ENCODE measurements around the gene G6PD.
A peak's percentile ranks its signal among the peaks of the same experiment; 100 is the strongest.
"Not testable (repeated sequence)": the region's sequence is repeated elsewhere in the genome, so short reads cannot be mapped to it uniquely, and the experiment has no call there.

The G6PD gene

DNA sequence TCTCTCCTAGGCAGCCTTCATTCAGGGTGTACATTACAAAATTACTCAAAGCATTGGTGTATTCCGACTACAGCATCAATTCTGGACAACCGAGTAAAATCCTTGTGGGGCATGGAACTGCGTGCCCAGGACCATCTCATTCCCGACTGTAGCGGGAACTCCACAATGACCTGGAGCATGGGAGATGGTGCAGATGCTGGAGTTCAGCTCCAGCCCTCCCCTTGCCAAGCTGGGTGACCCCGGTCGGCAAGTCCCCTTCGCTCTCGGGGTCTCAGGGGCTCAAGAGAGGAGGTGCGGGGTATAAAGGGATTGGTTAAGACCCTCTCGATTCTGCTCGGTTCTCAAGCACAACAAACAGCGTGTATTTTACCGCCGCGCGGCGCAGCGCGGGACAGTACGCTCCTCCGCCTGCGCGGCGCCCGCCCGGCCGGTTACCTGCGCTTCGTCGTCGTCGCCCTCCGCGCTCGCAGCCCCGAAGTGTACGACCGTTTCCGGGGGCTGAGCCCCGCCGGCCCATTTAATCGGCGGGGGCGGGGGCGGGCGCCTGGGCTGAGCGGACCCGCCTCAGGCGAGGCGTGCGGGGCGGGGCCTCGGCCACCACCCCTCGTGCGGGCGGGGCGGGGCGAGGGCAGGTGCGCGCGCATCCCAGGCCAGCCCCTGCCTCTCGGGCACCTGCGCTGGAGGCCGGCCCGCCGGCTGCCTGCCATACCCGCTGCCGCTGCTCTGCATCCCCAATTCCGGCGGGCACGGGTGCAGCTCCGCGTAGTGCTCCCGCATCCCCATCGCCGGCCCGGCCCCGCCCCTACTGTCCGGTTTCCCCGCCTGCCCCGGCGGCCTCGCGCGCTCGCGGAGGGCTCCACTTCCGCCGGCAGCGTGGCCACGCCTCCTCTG lies at the start of gene G6PD:
G6PD (minus strand) TSS at position 493 of the 891 bp plus-strand sequence. CDS start 691 bp downstream, outside the sequence.
- H3K36me3 Mint-ChIP-seq (ENCODE audit: low read depth), result peaks cover 17% of the 10 kb centered on the region
- H3K4me3 Mint-ChIP-seq, result peak within 1 kb of the TSS; percentile 94
- H3K27ac Mint-ChIP-seq, result peak within 1 kb of the TSS; percentile 94
- no peaks in the 10 kb centered on the region for H3K27me3 Mint-ChIP-seq (ENCODE audit: low read depth)
- H3K4me1 Mint-ChIP-seq (ENCODE audit: low read depth), result peaks cover 33% of the 10 kb centered on the region
- H3K9me3 Mint-ChIP-seq, result no peaks in the 10 kb centered on the region

DNA sequence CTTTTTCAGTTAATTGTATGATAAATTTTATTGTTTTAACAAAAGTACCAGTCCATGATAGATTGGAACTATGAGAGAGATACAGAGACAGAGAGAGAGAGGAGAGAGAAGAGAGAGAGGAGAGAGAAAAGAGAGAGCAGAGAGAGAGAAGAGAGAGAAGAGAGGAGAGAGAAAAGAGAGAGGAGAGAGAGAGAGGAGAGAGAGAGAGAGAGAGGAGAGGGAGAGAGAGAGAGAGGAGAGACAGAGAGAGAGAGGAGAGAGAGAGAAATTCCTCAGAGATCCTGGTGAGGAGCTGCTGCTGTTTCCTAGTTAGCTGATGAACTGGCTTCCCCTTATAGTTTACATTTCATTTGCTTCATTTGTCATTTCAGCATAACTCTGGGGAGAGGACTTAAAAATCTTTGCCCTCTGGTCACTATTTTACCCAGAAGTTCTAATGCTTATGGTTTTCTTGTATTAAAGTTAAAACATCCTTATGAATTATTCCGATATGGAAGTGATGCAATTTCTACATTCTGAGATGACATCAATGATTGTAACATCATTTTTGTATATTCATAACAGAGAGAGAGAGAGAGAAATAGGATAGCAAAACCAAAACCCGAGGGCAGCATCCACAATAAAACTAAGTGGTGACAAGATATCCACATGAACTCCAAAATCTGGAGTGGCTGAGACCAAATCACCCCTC lies 49.1 kb upstream of the G6PD start:
- Mint-ChIP-seq H3K27me3 (ENCODE audit: low read depth) (peaks cover 9% of the 10 kb centered on the region), H3K4me1 (ENCODE audit: low read depth) (peaks cover 7% of the 10 kb centered on the region), H3K27ac (no peak overlapping the region), H3K9me3 (no peaks in the 10 kb centered on the region), H3K4me3 (no peak overlapping the region), H3K36me3 (ENCODE audit: low read depth) (no peaks in the 10 kb centered on the region)

DNA sequence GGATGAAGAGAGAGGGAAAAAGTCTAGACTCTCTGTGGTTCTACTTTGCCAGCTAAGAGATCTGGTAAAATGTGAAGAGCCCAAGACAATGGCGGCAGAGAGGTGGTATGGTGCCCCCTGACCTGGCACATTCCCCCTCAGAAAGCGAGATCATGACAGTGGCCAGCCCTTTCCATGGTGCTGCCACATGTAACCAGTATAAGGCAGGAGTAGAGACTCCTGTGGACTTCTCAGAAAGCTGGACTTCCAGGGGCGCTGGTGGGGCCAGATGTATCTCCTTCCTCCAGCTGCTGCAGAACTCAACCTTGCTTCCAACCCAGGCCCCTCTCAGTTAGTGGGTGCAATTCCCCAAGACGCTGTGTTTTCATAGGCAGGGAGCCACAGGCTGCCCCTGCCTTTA lies 47.8 kb upstream of the G6PD start:
- H3K4me3 Mint-ChIP-seq, result no peak overlapping the region
- no peaks in the 10 kb centered on the region for H3K36me3 Mint-ChIP-seq (ENCODE audit: low read depth)
- peaks cover 9% of the 10 kb centered on the region for H3K27me3 Mint-ChIP-seq (ENCODE audit: low read depth)
- no peaks in the 10 kb centered on the region for H3K9me3 Mint-ChIP-seq
- H3K4me1 Mint-ChIP-seq (ENCODE audit: low read depth), result peaks cover 7% of the 10 kb centered on the region
- no peak overlapping the region for H3K27ac Mint-ChIP-seq

DNA sequence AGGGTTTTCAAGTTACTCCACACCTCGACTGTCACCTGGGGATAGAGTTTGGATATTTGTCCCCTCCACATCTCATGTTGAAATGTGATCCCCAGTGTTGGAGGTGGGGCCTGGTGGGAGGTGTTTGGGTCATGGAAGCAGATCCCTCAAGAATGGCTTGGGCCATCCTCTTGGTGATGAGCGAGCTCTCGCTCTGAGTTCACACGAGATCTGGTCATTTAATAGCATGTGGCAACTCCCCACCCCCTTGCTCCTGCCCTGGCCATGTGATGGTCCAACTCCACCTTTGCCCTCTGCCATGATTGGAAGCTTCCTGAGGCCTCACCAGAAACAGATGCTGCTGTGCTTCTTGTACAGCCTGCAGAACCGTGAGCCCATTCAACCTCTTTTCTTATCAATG lies 46.6 kb upstream of the G6PD start:
- no peaks in the 10 kb centered on the region for H3K36me3 Mint-ChIP-seq (ENCODE audit: low read depth)
- no peak overlapping the region for H3K27ac Mint-ChIP-seq
- H3K27me3 Mint-ChIP-seq (ENCODE audit: low read depth), result peaks cover 9% of the 10 kb centered on the region

DNA sequence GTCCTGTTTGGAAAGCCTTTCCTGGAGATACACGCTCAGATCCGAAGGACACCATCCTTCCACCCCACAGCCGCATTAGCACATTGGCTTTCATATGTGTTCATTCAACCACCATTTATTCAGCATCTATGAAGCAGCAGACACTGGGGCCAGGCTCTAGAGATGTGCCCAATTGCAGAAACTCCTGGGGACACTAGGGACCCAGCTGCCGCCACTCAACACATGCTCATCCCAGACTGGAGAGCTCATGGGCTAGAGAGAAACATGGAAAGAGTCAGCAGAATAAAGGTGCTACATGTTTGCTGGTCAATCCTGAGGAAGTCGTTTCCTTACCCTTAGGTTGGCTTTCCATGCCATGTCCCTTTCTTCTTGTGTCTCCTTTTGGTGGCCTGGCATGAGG lies 45.9 kb upstream of the G6PD start:
- Mint-ChIP-seq H3K27ac (no peak overlapping the region), H3K4me1 (ENCODE audit: low read depth) (peaks cover 7% of the 10 kb centered on the region), H3K27me3 (ENCODE audit: low read depth) (peaks cover 9% of the 10 kb centered on the region), H3K9me3 (no peaks in the 10 kb centered on the region), H3K36me3 (ENCODE audit: low read depth) (no peaks in the 10 kb centered on the region), H3K4me3 (no peak overlapping the region)

More for the DNA sequence above, 46.6 kb upstream of the G6PD start:
- H3K4me1 Mint-ChIP-seq (ENCODE audit: low read depth), result peaks cover 7% of the 10 kb centered on the region
- no peaks in the 10 kb centered on the region for H3K9me3 Mint-ChIP-seq
- no peak overlapping the region for H3K4me3 Mint-ChIP-seq

DNA sequence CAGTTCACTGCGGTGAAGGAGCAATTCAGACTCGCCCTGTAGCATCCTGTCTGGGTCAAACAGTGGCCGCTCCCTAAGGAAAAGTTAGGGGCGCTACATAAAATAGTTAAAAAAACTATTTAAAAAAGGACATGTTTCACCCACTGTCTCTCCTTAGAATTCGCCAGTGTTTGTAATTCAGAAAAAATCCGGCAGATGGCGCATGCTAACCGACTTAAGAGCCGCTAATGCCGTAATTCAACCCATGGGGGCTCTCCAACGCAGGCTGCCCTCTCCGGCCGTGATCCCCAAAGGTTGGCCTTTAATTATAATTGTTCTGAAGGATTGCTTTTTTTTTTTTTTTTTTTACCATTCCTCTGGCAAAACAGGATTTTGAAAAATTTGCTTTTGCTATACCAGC lies 43.8 kb upstream of the G6PD start:
- H3K4me1 Mint-ChIP-seq (ENCODE audit: low read depth); H3K4me3 Mint-ChIP-seq; H3K27ac Mint-ChIP-seq; H3K36me3 Mint-ChIP-seq (ENCODE audit: low read depth); H3K27me3 Mint-ChIP-seq (ENCODE audit: low read depth); H3K9me3 Mint-ChIP-seq: not testable (repeated sequence)

DNA sequence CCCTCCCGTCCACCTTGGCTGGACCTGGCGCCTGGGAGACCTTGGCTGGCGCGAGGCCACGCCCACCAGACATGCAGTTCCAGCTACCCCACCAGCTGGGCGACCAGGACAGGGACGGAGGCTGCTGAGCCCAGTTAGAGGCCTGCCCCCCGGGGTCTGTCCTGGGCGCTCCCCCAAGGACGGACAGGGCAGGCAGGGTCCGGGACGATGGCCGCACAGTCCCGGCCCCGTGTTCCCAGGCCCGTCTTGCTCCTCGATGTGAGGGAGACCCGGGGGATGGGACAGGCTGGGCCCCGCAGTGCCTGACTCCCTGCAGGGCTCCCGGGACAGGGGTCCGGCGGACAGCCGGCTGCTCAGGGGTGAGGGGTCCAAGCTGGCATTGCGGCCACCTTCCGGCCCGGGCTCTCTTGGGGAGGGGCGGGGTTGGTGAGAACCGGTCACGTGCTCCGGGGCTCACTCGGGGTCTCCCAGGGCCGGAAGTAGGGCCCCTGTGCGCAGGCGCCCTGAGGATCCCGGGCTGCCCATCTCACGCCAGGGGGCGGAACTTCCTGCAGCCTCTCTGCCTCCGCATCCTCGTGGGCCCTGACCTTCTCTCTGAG lies 38.0 kb upstream of the G6PD start, which contains the start of gene CTAG1A:
CTAG1A (plus strand) TSS at position 549 of the 599 bp plus-strand sequence. CDS start 74 bp downstream, outside the sequence.
- not testable (repeated sequence) for H3K27me3 Mint-ChIP-seq (ENCODE audit: low read depth); H3K36me3 Mint-ChIP-seq (ENCODE audit: low read depth); H3K4me3 Mint-ChIP-seq; H3K9me3 Mint-ChIP-seq; H3K4me1 Mint-ChIP-seq (ENCODE audit: low read depth); H3K27ac Mint-ChIP-seq

DNA sequence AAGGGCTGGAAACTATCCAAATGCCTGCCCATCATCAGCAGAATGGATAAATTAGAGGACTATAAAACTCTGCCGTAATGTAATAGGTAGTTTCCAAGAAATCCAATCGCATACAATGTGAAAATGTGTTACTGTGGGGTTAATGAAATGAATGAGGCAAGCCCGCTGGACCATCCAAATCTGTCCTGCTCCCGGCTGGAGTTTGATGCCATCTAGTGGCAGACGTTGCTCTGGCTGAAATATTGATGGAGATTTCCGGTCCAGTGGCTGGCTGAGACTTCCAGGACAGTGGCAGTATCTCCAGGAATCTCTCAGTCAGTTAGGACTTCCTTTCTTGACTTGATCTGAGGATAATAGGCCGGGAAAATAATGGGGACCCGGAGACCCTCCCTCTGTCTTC lies 36.3 kb upstream of the G6PD start:
- H3K4me3 Mint-ChIP-seq; H3K9me3 Mint-ChIP-seq; H3K36me3 Mint-ChIP-seq (ENCODE audit: low read depth); H3K4me1 Mint-ChIP-seq (ENCODE audit: low read depth); H3K27ac Mint-ChIP-seq; H3K27me3 Mint-ChIP-seq (ENCODE audit: low read depth): not testable (repeated sequence)

DNA sequence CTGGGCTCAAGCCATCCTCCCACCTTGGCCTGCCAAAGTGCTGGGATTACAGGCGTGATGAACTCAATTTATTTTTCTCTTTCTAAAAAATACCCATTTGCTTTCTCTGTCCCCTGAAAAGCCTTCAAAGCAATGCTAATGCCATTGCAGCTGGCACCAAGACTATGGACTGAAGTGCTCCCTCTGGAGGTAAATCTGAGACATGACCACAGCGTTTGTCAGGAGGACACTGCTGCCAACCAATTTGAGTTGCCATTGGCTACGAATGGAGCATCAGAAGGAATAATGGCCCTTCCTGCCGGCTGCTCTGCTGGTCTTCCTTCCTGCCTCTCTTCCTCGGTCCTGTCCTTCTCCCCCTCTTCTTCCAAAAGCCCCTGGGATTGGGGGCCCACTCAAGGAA lies 28.4 kb upstream of the G6PD start:
- H3K4me1 Mint-ChIP-seq (ENCODE audit: low read depth); H3K27ac Mint-ChIP-seq; H3K27me3 Mint-ChIP-seq (ENCODE audit: low read depth); H3K36me3 Mint-ChIP-seq (ENCODE audit: low read depth); H3K9me3 Mint-ChIP-seq; H3K4me3 Mint-ChIP-seq: not testable (repeated sequence)

DNA sequence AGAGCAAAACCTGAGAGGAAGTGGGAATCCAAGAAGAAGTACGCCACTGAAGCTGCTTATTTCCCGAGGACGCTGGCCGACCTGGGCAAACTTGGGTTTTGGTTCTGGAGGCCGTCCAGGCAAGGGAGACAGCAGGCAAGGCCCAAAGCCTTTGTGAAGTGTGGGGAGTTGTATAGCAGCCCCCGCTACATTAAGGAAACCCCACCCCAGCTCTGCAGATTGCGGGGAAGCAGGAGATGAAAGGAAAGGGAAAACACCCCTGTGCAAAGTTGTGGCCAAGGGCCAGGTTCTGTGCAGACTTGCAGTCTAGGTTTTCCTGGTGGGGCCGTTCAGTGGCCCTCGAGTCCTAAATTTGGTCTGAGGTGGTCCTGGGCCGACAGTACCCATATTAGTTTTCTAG lies 26.4 kb upstream of the G6PD start:
- H3K4me3 Mint-ChIP-seq; H3K36me3 Mint-ChIP-seq (ENCODE audit: low read depth); H3K27ac Mint-ChIP-seq; H3K27me3 Mint-ChIP-seq (ENCODE audit: low read depth); H3K9me3 Mint-ChIP-seq; H3K4me1 Mint-ChIP-seq (ENCODE audit: low read depth): not testable (repeated sequence)

DNA sequence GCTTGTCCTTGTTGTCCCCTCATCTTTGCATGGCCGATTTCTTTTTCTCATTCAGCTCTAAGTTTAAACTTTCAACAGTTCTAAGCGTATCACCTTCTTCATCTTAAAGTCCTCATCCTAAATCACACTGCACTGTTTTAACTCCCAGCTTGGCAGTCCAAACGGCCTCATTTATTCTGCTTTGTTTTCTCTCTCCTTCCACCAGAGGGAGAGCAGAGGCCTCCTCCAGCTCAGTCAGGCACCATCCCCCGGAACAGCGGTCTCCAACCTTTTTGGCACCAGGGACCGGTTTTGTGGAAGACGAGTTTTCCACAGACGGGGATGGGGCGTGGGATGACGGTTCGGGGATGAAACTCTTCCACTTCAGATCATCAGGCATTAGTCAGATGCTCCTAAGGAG lies 23.7 kb upstream of the G6PD start:
- H3K36me3 Mint-ChIP-seq (ENCODE audit: low read depth); H3K4me1 Mint-ChIP-seq (ENCODE audit: low read depth); H3K27ac Mint-ChIP-seq; H3K4me3 Mint-ChIP-seq; H3K27me3 Mint-ChIP-seq (ENCODE audit: low read depth); H3K9me3 Mint-ChIP-seq: not testable (repeated sequence)

DNA sequence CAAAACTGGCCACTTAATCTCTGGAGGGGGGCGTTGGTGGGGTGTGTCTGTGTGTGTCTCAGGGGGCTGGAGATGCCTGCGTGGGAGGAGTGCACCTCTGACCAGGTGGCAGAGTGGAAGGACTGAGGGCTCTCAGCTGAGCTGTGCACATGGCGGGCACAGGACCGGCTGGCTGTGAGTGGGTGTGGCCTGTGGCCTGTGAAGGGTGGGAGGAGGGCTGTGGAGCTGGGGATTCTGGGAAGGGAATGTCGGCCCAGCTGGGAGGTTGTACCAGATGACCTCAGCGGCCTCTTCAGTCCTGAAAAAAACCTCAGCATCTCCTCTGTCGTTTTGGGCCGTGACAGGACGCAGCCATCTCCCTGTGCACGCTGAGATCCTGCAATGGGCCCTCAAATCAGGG lies 15.6 kb upstream of the G6PD start:
- H3K27me3 Mint-ChIP-seq (ENCODE audit: low read depth); H3K4me3 Mint-ChIP-seq; H3K9me3 Mint-ChIP-seq; H3K36me3 Mint-ChIP-seq (ENCODE audit: low read depth); H3K27ac Mint-ChIP-seq; H3K4me1 Mint-ChIP-seq (ENCODE audit: low read depth): not testable (repeated sequence)

DNA sequence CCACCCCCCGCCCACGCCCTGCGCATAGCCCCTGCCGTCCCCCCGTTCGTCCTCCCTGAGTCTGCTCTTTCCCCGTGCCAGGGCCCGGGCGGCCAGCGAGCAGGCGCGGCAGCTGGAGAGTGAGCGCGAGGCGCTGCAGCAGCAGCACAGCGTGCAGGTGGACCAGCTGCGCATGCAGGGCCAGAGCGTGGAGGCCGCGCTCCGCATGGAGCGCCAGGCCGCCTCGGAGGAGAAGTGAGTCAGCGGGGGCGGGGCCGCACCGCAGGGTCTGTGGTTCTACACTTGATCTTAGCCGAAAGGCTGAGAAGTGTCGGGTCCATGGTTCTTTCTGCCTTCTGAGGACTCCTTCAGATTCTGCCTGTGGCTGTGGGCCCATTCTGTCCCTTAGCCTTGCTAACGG lies 13.7 kb upstream of the G6PD start:
- not testable (repeated sequence) for H3K4me3 Mint-ChIP-seq; H3K27ac Mint-ChIP-seq; H3K9me3 Mint-ChIP-seq; H3K36me3 Mint-ChIP-seq (ENCODE audit: low read depth); H3K4me1 Mint-ChIP-seq (ENCODE audit: low read depth); H3K27me3 Mint-ChIP-seq (ENCODE audit: low read depth)

DNA sequence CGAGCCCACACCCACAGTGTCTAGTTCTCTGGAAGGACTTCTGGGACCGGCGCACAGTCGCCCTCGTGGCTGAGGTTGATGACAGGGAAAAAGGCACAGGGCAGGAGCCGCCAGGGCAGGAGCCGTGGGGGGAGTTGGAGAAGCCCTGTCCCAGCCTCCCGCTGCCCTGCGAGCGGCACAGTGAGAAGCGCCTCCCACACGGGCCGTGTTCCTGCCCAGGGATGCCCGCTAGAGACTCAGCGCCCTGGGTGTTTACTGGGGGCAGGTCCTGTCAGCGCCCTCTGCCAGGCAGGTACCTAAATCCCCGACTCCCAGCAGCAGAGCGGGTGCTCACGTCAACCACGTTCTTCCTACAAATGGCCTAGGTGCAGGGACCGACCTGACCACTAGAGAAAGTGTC lies 12.2 kb upstream of the G6PD start:
- not testable (repeated sequence) for H3K27me3 Mint-ChIP-seq (ENCODE audit: low read depth); H3K4me1 Mint-ChIP-seq (ENCODE audit: low read depth); H3K4me3 Mint-ChIP-seq; H3K27ac Mint-ChIP-seq; H3K9me3 Mint-ChIP-seq; H3K36me3 Mint-ChIP-seq (ENCODE audit: low read depth)

DNA sequence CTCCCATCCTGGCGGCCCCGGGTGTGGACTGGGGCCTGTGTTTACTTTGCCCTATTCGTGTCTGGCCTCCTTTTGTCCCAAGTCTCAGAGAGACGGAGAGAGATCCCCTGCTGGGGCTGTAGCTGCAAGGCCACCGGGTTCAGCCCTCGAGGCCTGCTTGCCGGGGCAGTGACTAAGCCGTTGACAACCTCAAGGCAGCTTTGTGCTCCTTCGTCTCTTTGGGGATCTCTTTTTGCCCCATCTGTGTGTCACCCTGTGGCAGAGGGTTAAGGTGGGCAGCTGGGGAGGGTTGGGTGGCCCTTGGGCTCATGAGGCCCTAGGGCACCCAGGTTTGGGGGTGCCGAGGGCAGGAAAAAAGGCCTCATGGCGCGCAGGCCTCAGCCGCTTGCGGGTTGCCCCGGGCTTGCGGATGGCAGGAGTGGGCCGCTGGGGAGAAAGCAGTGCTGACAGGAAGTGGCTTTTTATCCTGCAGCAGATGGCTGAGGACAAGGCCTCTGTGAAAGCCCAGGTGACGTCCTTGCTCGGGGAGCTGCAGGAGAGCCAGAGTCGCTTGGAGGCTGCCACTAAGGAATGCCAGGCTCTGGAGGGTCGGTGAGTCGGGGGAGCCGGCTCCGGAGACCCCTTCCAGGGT lies 11.5 kb upstream of the G6PD start:
- H3K4me1 Mint-ChIP-seq (ENCODE audit: low read depth); H3K36me3 Mint-ChIP-seq (ENCODE audit: low read depth); H3K27ac Mint-ChIP-seq; H3K27me3 Mint-ChIP-seq (ENCODE audit: low read depth); H3K9me3 Mint-ChIP-seq; H3K4me3 Mint-ChIP-seq: not testable (repeated sequence)
